Ramos (cell line): ENCODE results near the gene RNF166.
"Not testable (repeated sequence)": the region's sequence is repeated elsewhere in the genome, so short reads cannot be mapped to it uniquely, and the experiment has no call there.

ENCODE experiments used
- in situ Hi-C: fragments of 300-500 bp; cut with MboI; formaldehyde crosslinking; loops from one replicate; pipeline ENCODE4 v1.14.3; 2022; ENCODE audit warnings: low sequenced_read_pairs; ENCODE audit not compliant: unreplicated experiment

Gene RNF166

GRCh38 chr16:88684569-88685155, 21.5 kb downstream of the RNF166 start:
- in situ Hi-C loops: no loop called here

- in situ Hi-C loops: no loop called here
Measured at GRCh38 chr16:88681709-88682451, 24.3 kb downstream of the RNF166 start.

GRCh38 chr16:88681084-88681680, 25.0 kb downstream of the RNF166 start:
- in situ Hi-C loops: no loop called here

GRCh38 chr16:88680554-88681083, 25.6 kb downstream of the RNF166 start:
- in situ Hi-C loops: no loop called here

- in situ Hi-C loops: no loop called here
Measured at GRCh38 chr16:88678224-88678979, 27.8 kb downstream of the RNF166 start.

- in situ Hi-C loops: no loop called here
Measured at GRCh38 chr16:88677721-88678120, 28.5 kb downstream of the RNF166 start.

GRCh38 chr16:88676502-88677242, 29.5 kb downstream of the RNF166 start:
- in situ Hi-C loops: no loop called here

GRCh38 chr16:88673716-88674379, 32.4 kb downstream of the RNF166 start:
- in situ Hi-C loops: no loop called here

- in situ Hi-C loops: no loop called here
Measured at GRCh38 chr16:88672776-88673175, 33.4 kb downstream of the RNF166 start.

GRCh38 chr16:88671806-88672205, 34.4 kb downstream of the RNF166 start:
- in situ Hi-C loops: no loop called here

GRCh38 chr16:88669980-88670379, 36.2 kb downstream of the RNF166 start:
- in situ Hi-C loops: no loop called here

GRCh38 chr16:88669493-88669892, 36.7 kb downstream of the RNF166 start:
- in situ Hi-C loops: not testable (repeated sequence)

GRCh38 chr16:88667461-88667860, 38.7 kb downstream of the RNF166 start:
- in situ Hi-C loops: no loop called here

- in situ Hi-C loops: no loop called here
Measured at GRCh38 chr16:88665570-88665969, 40.6 kb downstream of the RNF166 start.

GRCh38 chr16:88665148-88665547, 41.1 kb downstream of the RNF166 start:
- in situ Hi-C loops: no loop called here

GRCh38 chr16:88662843-88663606, 43.2 kb downstream of the RNF166 start, which contains the start of gene MVD:
Gene MVD (minus strand): TSS chr16:88663091. CDS start chr16:88663080, 11 bp downstream.
- in situ Hi-C loops: no loop called here

- in situ Hi-C loops: no loop called here
Measured at GRCh38 chr16:88662222-88662842, 43.9 kb downstream of the RNF166 start.

GRCh38 chr16:88661468-88661867, 44.7 kb downstream of the RNF166 start:
- in situ Hi-C loops: no loop called here
